ENCODE data around the gene CATSPER3.

DNA sequence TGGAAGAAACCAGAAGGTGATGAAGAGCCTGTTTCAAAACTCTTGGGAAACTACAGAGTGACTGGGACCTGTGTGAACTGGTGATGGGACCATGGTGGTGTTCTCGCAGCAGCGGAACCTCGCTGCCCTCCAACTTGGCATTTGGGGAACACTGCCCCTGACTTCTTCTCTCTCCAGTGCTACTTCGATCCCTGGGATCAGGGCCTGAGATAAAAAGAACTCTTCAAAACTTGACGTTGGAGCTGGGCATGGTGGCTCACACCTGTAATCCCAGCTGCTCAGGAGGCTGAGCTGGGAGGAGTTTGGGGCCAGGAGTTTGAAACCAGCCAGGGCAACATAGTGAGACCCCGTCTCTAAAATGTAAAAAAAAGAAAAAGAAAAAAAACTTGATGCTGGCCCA, 48.2 kb downstream of the CATSPER3 start:
- TF ChIP-seq EZH2 (IDR thresholded peaks at IDR 0.05) (no peak), POLR2AphosphoS5 (IDR thresholded peaks at IDR 0.05; ENCODE audit: borderline replicate concordance, low read depth, low read length) (no peak)
